Measurements from ENCODE around the gene TNFAIP8. TPM values are rescaled to one million over a fixed set of nuclear protein-coding genes. Genes with fewer than 3 reads are reported as not detected.

TNFAIP8 gene
- total and polyA plus RNA-seq, 2 experiments from 2014 or later: 10.6 to 29.2 TPM

- no peaks in the 10 kb centered on the region for H3K9me3 Mint-ChIP-seq
- Histone ChIP-seq H2AFZ (no peak overlapping the region), H3K27me3 (ENCODE audit: insufficient read depth) (no peaks in the 10 kb centered on the region)
These were observed 32.2 kb upstream of the TNFAIP8 start for GRCh38 chr5:119323601-119324000.

More at GRCh38 chr5:119323601-119324000, 32.2 kb upstream of the TNFAIP8 start:
- no peak overlapping the region for H3K27ac ChIP-seq (ENCODE audit: low read depth)
- H3K79me2 ChIP-seq (replicated peaks; ENCODE audit: insufficient read depth): no peaks in the 10 kb centered on the region
- H3K4me3 ChIP-seq: no peak overlapping the region
- ATAC-seq: 0 out of 3 replicates have a peak, but pooled peaks have one; percentile 18
- H3F3A ChIP-seq (replicated peaks; ENCODE audit: low read depth): no peaks in the 10 kb centered on the region
- no peaks in the 10 kb centered on the region for H4K20me1 ChIP-seq (replicated peaks; ENCODE audit: insufficient read depth)
- Mint-ChIP-seq H3K36me3 (ENCODE audit: low read depth) (no peaks in the 10 kb centered on the region; the same call in 2 of the 3 replicates), H3K4me3 (no peak overlapping the region), H3K27ac (no peak overlapping the region; the same call in 1 of the 2 replicates), H3K27me3 (ENCODE audit: insufficient read depth, low read depth, poor library complexity) (peaks cover 5% of the 10 kb centered on the region), H3K4me1 (peaks cover 47% of the 10 kb centered on the region)
- DNase-seq (ENCODE audit: low spot score): no peak
- H3K4me2 ChIP-seq: no peak overlapping the region
- no peaks in the 10 kb centered on the region for H3K9me2 ChIP-seq (ENCODE audit: insufficient read depth)
- no peak for TF ChIP-seq JUNB (IDR thresholded peaks at IDR 0.05; ENCODE audit: unreplicated experiment)
- TF ChIP-seq REST (IDR thresholded peaks at IDR 0.05; ENCODE audit: unreplicated experiment): no peak
- no peak for TF ChIP-seq POLR2AphosphoS5 (IDR thresholded peaks at IDR 0.05; ENCODE audit: low read depth)
- no peak for TF ChIP-seq CTCF (conservative IDR thresholded peaks at IDR 0.05; ENCODE audit: low read depth in 2 of 2)
- no peak for TF ChIP-seq CREB1 (CRISPR knock-in tag; IDR thresholded peaks at IDR 0.05; ENCODE audit: low read depth)
- no peak for TF ChIP-seq NANOG (IDR thresholded peaks at IDR 0.05; ENCODE audit: borderline replicate concordance)
- TF ChIP-seq ZNF462 (CRISPR knock-in tag; IDR thresholded peaks at IDR 0.05): no peak
- no peak for TF ChIP-seq EZH2phosphoT487 (IDR thresholded peaks at IDR 0.05; ENCODE audit: unreplicated experiment)
- TF ChIP-seq ZNF114 (CRISPR knock-in tag; IDR thresholded peaks at IDR 0.05): no peak
- TF ChIP-seq ZNF331 (CRISPR knock-in tag; IDR thresholded peaks at IDR 0.05; ENCODE audit: low read depth): no peak
- H3K36me3 ChIP-seq (ENCODE audit: insufficient read depth): no peaks in the 10 kb centered on the region
- peaks cover 38% of the 10 kb centered on the region for H3K4me1 ChIP-seq (ENCODE audit: insufficient read depth)

Data from GM23338 (cell line).